Progenitor cell of endocrine pancreas (in vitro differentiated cells): Measurements from ENCODE around the gene DNAJC16. TPM values are rescaled to one million over a fixed set of nuclear protein-coding genes. Genes with fewer than 3 reads are reported as not detected.
"Not testable (repeated sequence)": the region's sequence is repeated elsewhere in the genome, so short reads cannot be mapped to it uniquely, and the experiment has no call there.

Experiments
- DNase-seq: peaks from one replicate; pipeline ENCODE4 v3.0.0; 2021; ENCODE audit warnings: low spot score; ENCODE audit not compliant: unreplicated experiment
- H3K27ac Mint-ChIP-seq: 2 replicates; pipeline ENCODE4 v1.8.0; 2021; ENCODE audit warnings: mild to moderate bottlenecking, moderate library complexity, mixed read lengths
- H3K27me3 Mint-ChIP-seq: 2 replicates; pipeline ENCODE4 v1.8.0; 2021; ENCODE audit warnings: mixed read lengths
- H3K36me3 Mint-ChIP-seq: 2 replicates; pipeline ENCODE4 v1.8.0; 2022; ENCODE audit warnings: mixed read lengths; ENCODE audit not compliant: insufficient read depth
- H3K4me1 Mint-ChIP-seq: 2 replicates; pipeline ENCODE4 v1.8.0; 2021; ENCODE audit warnings: low read depth, mixed read lengths
- H3K4me3 Mint-ChIP-seq: 2 replicates; pipeline ENCODE4 v1.8.0; 2021; ENCODE audit warnings: low read depth, mild to moderate bottlenecking, moderate library complexity, mixed read lengths
- H3K9me3 Mint-ChIP-seq: 2 replicates; pipeline ENCODE4 v1.8.0; 2021; ENCODE audit warnings: low read depth, mixed read lengths
- long read RNA-seq: library from polyadenylated mRNA; unstranded; transcript quantifications from one replicate; pipeline ENCODE4 v2.0.0, GENCODE V29; 2020
- total RNA-seq: library from RNA; stranded (reverse); gene quantifications from 2 replicates; pipeline ENCODE4 v1.2.1, GENCODE V29; 2021
- TF ChIP-seq, protein P1 (sequence below): fragments of 200-600 bp; sonication (generic); IDR thresholded peaks from one replicate; pipeline ENCODE4 v1.5.0; 2021; ENCODE audit warnings: antibody characterized with exemption, mild to moderate bottlenecking; ENCODE audit not compliant: unreplicated experiment

Gene DNAJC16
- total RNA-seq, result 34.9 and 37.7 TPM in 2 replicates
- long read RNA-seq, full-length matches to known transcripts, result 8 of 19 reads
- long read RNA-seq, partial matches to known transcripts, result 2 of 19 reads
- long read RNA-seq, other reads (novel, unspliced or antisense), result 9 of 19 reads

DNA sequence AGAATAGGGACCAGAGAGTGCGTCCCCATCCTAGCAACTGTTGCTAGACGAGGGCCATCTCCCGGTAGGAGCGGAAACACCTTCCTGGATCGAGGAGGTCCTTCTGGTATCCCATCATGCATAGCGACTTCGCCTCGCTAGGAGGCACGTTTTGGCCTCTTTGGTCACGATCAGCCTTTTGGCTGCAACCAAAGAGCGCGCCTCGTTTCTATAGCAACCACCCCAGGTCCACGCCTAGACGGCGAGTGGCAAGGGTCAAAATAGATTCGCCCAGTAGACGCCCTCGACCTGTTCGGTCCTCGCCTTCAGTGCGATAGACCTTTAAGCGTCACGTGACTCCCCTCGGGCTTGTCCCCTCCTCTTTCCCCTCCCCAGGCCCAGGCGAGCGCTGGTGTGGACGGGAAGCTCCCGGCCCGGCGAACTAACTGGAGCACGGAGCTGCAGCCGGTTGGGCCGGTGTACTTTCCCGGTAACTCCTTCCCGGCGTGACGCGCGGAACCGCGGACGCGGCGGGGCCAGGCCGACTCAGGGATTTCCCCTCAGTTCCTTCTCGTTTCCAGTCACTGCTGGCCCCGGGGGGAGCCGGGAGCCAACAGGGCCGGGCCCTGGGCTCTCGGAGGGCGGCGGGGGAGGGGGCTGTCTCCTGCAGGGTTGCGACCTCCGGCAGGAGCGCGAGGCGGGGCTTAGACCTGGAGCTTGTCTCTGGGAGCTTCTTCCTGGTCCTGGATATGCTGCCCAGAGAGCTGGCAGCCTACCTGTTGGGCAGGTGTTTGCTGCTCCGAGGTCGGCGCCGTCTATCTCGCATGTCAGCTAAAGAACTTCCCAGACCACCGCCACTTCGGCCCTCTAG, at the start of gene DNAJC16:
Gene DNAJC16 (plus strand): TSS at position 359 of the 850 bp plus-strand sequence. CDS start 2,258 bp downstream, outside the sequence.
- no peaks in the 10 kb centered on the region for H3K9me3 Mint-ChIP-seq
- peak within 1 kb of the TSS; percentile 100 for H3K27ac Mint-ChIP-seq
- H3K4me1 Mint-ChIP-seq, result peaks cover 34% of the 10 kb centered on the region
- TF ChIP-seq, protein P1, sequence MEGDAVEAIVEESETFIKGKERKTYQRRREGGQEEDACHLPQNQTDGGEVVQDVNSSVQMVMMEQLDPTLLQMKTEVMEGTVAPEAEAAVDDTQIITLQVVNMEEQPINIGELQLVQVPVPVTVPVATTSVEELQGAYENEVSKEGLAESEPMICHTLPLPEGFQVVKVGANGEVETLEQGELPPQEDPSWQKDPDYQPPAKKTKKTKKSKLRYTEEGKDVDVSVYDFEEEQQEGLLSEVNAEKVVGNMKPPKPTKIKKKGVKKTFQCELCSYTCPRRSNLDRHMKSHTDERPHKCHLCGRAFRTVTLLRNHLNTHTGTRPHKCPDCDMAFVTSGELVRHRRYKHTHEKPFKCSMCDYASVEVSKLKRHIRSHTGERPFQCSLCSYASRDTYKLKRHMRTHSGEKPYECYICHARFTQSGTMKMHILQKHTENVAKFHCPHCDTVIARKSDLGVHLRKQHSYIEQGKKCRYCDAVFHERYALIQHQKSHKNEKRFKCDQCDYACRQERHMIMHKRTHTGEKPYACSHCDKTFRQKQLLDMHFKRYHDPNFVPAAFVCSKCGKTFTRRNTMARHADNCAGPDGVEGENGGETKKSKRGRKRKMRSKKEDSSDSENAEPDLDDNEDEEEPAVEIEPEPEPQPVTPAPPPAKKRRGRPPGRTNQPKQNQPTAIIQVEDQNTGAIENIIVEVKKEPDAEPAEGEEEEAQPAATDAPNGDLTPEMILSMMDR, result peak; percentile 32
- no peaks in the 10 kb centered on the region for H3K27me3 Mint-ChIP-seq
- no peaks in the 10 kb centered on the region for H3K36me3 Mint-ChIP-seq
- peak within 1 kb of the TSS; percentile 93 for H3K4me3 Mint-ChIP-seq
- DNase-seq, result peak; percentile 96

DNA sequence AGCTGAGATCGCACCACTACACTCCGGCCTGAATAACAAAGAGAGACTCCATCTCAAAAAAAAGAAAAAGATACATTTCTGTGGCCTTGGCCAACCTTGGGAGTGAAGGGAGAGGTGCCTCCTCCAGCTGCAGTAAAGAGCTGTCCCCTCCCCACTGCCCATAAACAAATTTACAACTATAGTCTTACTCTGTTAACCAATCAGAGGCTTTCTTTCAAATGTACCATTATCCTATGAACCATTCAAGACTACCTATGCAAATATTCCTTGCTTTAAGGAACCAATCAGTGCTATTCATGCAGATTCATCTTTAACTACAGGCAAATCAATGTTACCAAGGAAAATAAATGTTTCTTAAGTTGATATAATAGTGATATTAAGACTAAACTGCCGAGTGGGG, 49.7 kb upstream of the DNAJC16 start:
- Mint-ChIP-seq H3K4me1 (no peaks in the 10 kb centered on the region), H3K27me3 (no peaks in the 10 kb centered on the region), H3K9me3 (no peaks in the 10 kb centered on the region), H3K36me3 (no peaks in the 10 kb centered on the region), H3K27ac (no peak overlapping the region), H3K4me3 (no peak overlapping the region)
- no peak for DNase-seq
- TF ChIP-seq, protein P1, result no peak

DNA sequence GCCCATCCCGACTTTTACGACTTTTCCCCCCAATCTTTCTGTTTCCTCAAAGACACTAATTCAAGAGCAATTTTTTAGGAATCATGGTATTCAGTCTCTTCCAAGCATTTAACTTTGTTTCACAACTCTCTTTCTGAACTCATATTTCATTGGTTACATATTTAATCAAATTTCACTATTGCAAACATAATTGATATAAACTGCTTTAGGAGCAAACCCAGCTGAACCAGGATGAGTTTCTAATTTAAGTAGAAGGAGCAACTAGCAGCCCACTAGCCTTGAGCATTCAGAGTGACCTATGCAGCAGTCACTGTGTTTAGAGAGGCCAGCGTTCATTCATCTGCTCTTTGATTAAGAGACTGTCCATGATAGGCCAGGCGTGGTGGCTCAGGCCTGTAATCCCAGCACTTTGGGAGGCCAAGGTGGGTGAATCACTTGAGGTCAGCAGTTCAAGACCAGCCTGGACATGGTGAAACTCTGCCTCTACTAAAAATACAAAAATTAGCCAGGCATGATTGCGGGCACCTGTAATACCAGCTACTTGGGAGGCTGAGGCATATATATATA, 48.9 kb upstream of the DNAJC16 start:
- no peaks in the 10 kb centered on the region for H3K9me3 Mint-ChIP-seq
- no peaks in the 10 kb centered on the region for H3K36me3 Mint-ChIP-seq
- DNase-seq, result no peak
- no peak overlapping the region for H3K27ac Mint-ChIP-seq
- TF ChIP-seq, protein P1, result no peak
- H3K4me1 Mint-ChIP-seq, result no peaks in the 10 kb centered on the region
- H3K27me3 Mint-ChIP-seq, result no peaks in the 10 kb centered on the region
- no peak overlapping the region for H3K4me3 Mint-ChIP-seq

DNA sequence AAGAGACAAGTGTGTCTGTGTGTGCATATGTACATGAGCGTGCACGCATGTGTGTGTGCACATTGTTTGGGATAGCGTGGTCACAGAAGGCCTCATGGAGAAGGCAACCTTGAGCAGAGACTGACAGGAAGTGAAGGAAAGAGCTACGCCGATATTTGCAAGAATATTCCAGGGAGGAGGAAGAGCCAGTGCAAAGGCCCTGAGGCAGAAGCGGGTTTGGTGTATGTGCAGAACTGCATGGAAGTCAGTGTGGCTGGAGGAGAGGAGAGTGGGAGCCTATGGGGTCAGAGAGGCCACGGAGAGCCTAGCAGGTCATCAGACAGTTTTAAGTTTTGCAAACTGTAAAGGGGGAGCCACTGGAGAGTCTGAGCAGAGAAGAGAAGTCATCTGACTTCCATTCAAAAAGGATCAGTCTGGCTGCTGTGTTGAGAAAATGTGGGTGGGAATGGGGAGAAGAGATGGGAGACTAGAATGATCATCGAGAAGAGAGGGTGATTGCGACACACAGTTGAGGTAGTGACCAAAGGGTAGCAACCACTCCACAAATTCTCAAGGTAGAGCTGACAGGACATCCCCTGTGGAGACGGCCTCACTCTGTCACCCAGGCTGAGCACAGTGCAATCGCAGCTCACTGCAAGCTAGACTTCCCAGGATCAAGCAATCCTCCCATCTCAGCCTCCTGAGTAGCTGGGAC, 46.8 kb upstream of the DNAJC16 start:
- Mint-ChIP-seq H3K4me3 (no peak overlapping the region), H3K9me3 (no peaks in the 10 kb centered on the region)

DNA sequence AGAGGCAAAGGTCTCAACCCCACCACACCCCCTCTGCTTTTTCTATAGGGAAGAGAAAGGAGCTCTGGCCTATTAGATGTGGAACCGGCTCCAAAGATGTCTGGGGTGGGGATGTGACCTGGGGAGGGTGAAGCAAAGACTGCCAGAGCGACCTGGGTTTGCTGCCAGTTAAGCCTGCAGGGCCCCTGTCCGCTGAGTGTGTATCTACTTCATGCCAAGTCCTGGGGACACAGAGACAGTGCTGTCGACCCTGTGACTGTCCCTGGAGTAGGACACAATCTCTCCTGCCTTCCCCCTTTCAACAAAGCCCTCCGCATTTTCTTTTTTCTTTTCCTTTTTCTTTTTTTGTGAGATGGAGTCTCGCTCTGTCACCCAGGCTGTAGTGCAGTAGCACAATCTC, 44.2 kb upstream of the DNAJC16 start:
- not testable (repeated sequence) for H3K4me3 Mint-ChIP-seq, H3K27me3 Mint-ChIP-seq

More for the DNA sequence above, 46.8 kb upstream of the DNAJC16 start:
- Mint-ChIP-seq H3K27me3 (no peaks in the 10 kb centered on the region), H3K27ac (no peak overlapping the region), H3K36me3 (peaks cover 2% of the 10 kb centered on the region), H3K4me1 (no peaks in the 10 kb centered on the region)
- TF ChIP-seq, protein P1, result no peak
- DNase-seq, result no peak

DNA sequence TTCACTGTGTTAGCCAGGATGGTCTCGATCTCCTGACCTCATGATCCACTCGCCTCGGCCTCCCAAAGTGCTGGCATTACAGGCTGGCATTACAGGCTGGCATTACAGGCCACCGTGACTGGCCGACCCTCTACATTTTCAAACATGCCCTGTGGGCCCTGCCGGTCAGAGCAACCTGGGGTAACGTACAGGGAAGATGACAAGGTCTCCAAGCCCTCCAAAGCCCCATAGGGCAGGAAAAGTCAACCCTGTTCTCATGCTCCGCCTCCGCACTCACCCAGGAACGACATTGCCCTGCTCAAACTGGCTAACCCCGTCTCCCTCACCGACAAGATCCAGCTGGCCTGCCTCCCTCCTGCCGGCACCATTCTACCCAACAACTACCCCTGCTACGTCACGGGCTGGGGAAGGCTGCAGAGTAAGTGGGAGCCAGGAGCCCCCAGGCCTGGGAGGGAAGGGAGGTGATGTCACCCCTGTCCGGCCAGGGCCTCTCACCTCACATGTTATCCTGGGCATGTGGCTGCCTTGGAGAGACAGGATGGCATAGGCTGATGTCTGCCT, 43.6 kb upstream of the DNAJC16 start:
- not testable (repeated sequence) for H3K4me3 Mint-ChIP-seq, H3K9me3 Mint-ChIP-seq, H3K36me3 Mint-ChIP-seq, DNase-seq, H3K27me3 Mint-ChIP-seq, H3K27ac Mint-ChIP-seq, H3K4me1 Mint-ChIP-seq

More for the DNA sequence above, 44.2 kb upstream of the DNAJC16 start:
- not testable (repeated sequence) for H3K4me1 Mint-ChIP-seq, DNase-seq, H3K27ac Mint-ChIP-seq, H3K9me3 Mint-ChIP-seq, H3K36me3 Mint-ChIP-seq
